CD4-positive, alpha-beta T cell treated with Interleukin-6 at 100 ng/mL for 8 hours (primary cell): ENCODE measurements around the gene EBI3.
A peak's percentile ranks its signal among the peaks of the same experiment; 100 is the strongest.
"Not testable (repeated sequence)": the region's sequence is repeated elsewhere in the genome, so short reads cannot be mapped to it uniquely, and the experiment has no call there.

ENCODE experiments used
- DNase-seq: peaks from one replicate; pipeline ENCODE4 v3.0.0-alpha.2; 2020; ENCODE audit warnings: mixed read lengths, low spot score

The EBI3 gene

GRCh38 chr19:4229179-4229931 lies at the start of gene EBI3:
TSS of gene EBI3 (plus strand) at chr19:4229523. CDS start at chr19:4229551, 28 bp downstream.
- no peak for DNase-seq

GRCh38 chr19:4181053-4181508 lies 48.2 kb upstream of the EBI3 start:
- no peak for DNase-seq

GRCh38 chr19:4182084-4182810 lies 47.1 kb upstream of the EBI3 start, which contains the start of the genes ANKRD24 and SIRT6:
TSS of gene ANKRD24 (plus strand) at chr19:4182689. CDS start at chr19:4186426, 3,737 bp downstream.
TSS of gene SIRT6 (minus strand) at chr19:4182563. CDS start at chr19:4182539, 24 bp downstream.
- DNase-seq, result peak; percentile 96

GRCh38 chr19:4183967-4184717 lies 45.2 kb upstream of the EBI3 start:
- no peak for DNase-seq

GRCh38 chr19:4184718-4185352 lies 44.5 kb upstream of the EBI3 start:
- no peak for DNase-seq

- DNase-seq, result no peak
Measured at GRCh38 chr19:4185413-4186086, 43.8 kb upstream of the EBI3 start.

GRCh38 chr19:4186087-4186993 lies 43.0 kb upstream of the EBI3 start:
- peak; percentile 62 for DNase-seq

- no peak for DNase-seq
Measured at GRCh38 chr19:4187313-4188122, 41.8 kb upstream of the EBI3 start.

- no peak for DNase-seq
Measured at GRCh38 chr19:4189641-4190040, 39.7 kb upstream of the EBI3 start.

GRCh38 chr19:4192537-4192936 lies 36.8 kb upstream of the EBI3 start:
- DNase-seq, result not testable (repeated sequence)

- DNase-seq, result no peak
Measured at GRCh38 chr19:4194353-4194752, 35.0 kb upstream of the EBI3 start.

GRCh38 chr19:4196009-4196408 lies 33.3 kb upstream of the EBI3 start:
- no peak for DNase-seq

- no peak for DNase-seq
Measured at GRCh38 chr19:4196587-4197148, 32.7 kb upstream of the EBI3 start.

- DNase-seq, result no peak
Measured at GRCh38 chr19:4197228-4197624, 32.1 kb upstream of the EBI3 start.

- no peak for DNase-seq
Measured at GRCh38 chr19:4197625-4198466, 31.5 kb upstream of the EBI3 start.

GRCh38 chr19:4198467-4199126 lies 30.7 kb upstream of the EBI3 start:
- no peak for DNase-seq

- DNase-seq, result no peak
Measured at GRCh38 chr19:4199699-4200293, 29.5 kb upstream of the EBI3 start.
